B cell (primary cell): ENCODE data around the gene NUDT3. TPM values are rescaled to one million over a fixed set of nuclear protein-coding genes. Genes with fewer than 3 reads are reported as not detected.
A peak's percentile ranks its signal among the peaks of the same experiment; 100 is the strongest.

Experiments used
- ATAC-seq: fragments of 200-7000 bp; cut with Tn5 transposase; one replicate; pipeline ENCODE4 v1.10.0; 2021; ENCODE audit warnings: low read depth, mild to moderate bottlenecking, moderate number of reproducible peaks, moderate library complexity
- CTCF ChIA-PET: fragments of 350-600 bp; sonication (Branson Sonifier 250); formaldehyde crosslinking; loops from one replicate; lab custom pipeline; 2021; ENCODE audit warnings: antibody characterized with exemption, inconsistent platforms; lab: Charles Lee
- POLR2A ChIA-PET: fragments of 350-600 bp; sonication (Branson Sonifier 250); formaldehyde crosslinking; loops from one replicate; lab custom pipeline; 2021; ENCODE audit warnings: antibody characterized with exemption; lab: Charles Lee
- DNase-seq: peaks from one replicate; pipeline ENCODE4 v3.0.0; 2013
- H2AFZ ChIP-seq: 2 replicates; pipeline ENCODE4 v1.6.1; 2012; ENCODE audit warnings: mild to moderate bottlenecking, low read depth, low read length; ENCODE audit not compliant: insufficient read depth, poor library complexity, severe bottlenecking
- H3K27ac ChIP-seq, 2 donors: 1 replicate in 1 of 2; 2 replicates in 1 of 2; pipeline ENCODE4 v1.5.1; 2012 to 2013; ENCODE audit warnings: low read length in 2 of 2, mild to moderate bottlenecking in 2 of 2, moderate library complexity in 1 of 2
- H3K27me3 ChIP-seq, 4 experiments: fragments of 200-600 bp in 1 of 4; sonication (generic) in 1 of 4; replicated peaks in 1 of 4; 1 replicate in 2 of 4; 2 replicates in 2 of 4; pipeline versions ENCODE4 v1.6.1 to v1.7.0; 2013 to 2016; ENCODE audit warnings: low read length in 3 of 4, mild to moderate bottlenecking in 2 of 4, mixed read lengths in 1 of 4, moderate library complexity in 1 of 4; ENCODE audit not compliant: insufficient read depth in 4 of 4, control insufficient read depth in 3 of 4; ENCODE audit errors: control extremely low read depth in 1 of 4
- H3K36me3 ChIP-seq, 2 experiments: replicated peaks in 1 of 2; 1 replicate in 1 of 2; 2 replicates in 1 of 2; pipeline versions ENCODE4 v1.6.1 to v1.7.1; 2013; ENCODE audit warnings: low read length in 1 of 2; ENCODE audit not compliant: insufficient read depth in 2 of 2, control insufficient read depth in 1 of 2; ENCODE audit errors: control extremely low read depth in 1 of 2, extremely low read depth in 1 of 2
- H3K4me1 ChIP-seq, 2 donors: fragments of 200-600 bp in 1 of 2; sonication (generic) in 1 of 2; 1 replicate in 1 of 2; 2 replicates in 1 of 2; pipeline versions ENCODE4 v1.5.1 to v1.6.1; 2013 to 2017; ENCODE audit warnings: low read length in 2 of 2; ENCODE audit not compliant: control insufficient read depth in 2 of 2, insufficient read depth in 2 of 2
- H3K4me2 ChIP-seq: replicated peaks from 2 replicates; pipeline ENCODE3; 2012; ENCODE audit warnings: mild to moderate bottlenecking, low read depth, low read length; ENCODE audit not compliant: poor library complexity, severe bottlenecking
- H3K4me3 ChIP-seq, 5 experiments: fragments of 200-600 bp in 1 of 5; sonication (generic) in 1 of 5; 1 replicate in 3 of 5; 2 replicates in 2 of 5; pipeline versions ENCODE4 v1.5.1 to v1.7.0; 2011 to 2016; ENCODE audit warnings: low read length in 4 of 5, mild to moderate bottlenecking in 4 of 5, low read depth in 2 of 5, control low read depth in 1 of 5, moderate library complexity in 1 of 5; ENCODE audit not compliant: insufficient read depth in 1 of 5; ENCODE audit errors: control extremely low read depth in 1 of 5, extremely low read depth in 1 of 5
- H3K79me2 ChIP-seq: fragments of 200-600 bp; sonication (generic); one replicate; pipeline ENCODE4 v1.6.0; 2016; ENCODE audit warnings: low read length; ENCODE audit not compliant: control insufficient read depth, insufficient read depth
- H3K9ac ChIP-seq: fragments of 200-600 bp; sonication (generic); 2 replicates; pipeline ENCODE4 v1.6.1; 2017; ENCODE audit warnings: mild to moderate bottlenecking, low read length, moderate library complexity
- H3K9me3 ChIP-seq, 3 donors: one replicate each; pipeline versions ENCODE4 v1.6.1 to v1.7.1; 2013; ENCODE audit warnings: low read length in 2 of 3; ENCODE audit not compliant: control insufficient read depth in 2 of 3, insufficient read depth in 1 of 3; ENCODE audit errors: control extremely low read depth in 1 of 3
- H4K20me1 ChIP-seq: 2 replicates; pipeline ENCODE4 v1.6.0; 2012; ENCODE audit warnings: mild to moderate bottlenecking, low read length; ENCODE audit not compliant: insufficient read depth, control insufficient read depth, poor library complexity, severe bottlenecking
- H3K27ac Mint-ChIP-seq: one replicate; pipeline ENCODE4 v1.8.0; 2021; ENCODE audit warnings: mixed read lengths
- H3K27me3 Mint-ChIP-seq: one replicate; pipeline ENCODE4 v1.8.0; 2021; ENCODE audit warnings: mixed read lengths
- H3K4me1 Mint-ChIP-seq: one replicate; pipeline ENCODE4 v1.8.0; 2021; ENCODE audit warnings: mixed read lengths
- H3K4me3 Mint-ChIP-seq: one replicate; pipeline ENCODE4 v1.8.0; 2021; ENCODE audit warnings: mixed read lengths
- H3K9me3 Mint-ChIP-seq: one replicate; pipeline ENCODE4 v1.8.0; 2022; ENCODE audit warnings: mixed read lengths; ENCODE audit not compliant: insufficient read depth
- EZH2 ChIP-seq: IDR thresholded peaks from 2 replicates; pipeline ENCODE4 v1.6.1; 2012; ENCODE audit warnings: borderline replicate concordance, low read depth, mild to moderate bottlenecking, moderate library complexity, low read length; ENCODE audit not compliant: insufficient read depth, poor library complexity, severe bottlenecking
- WGBS: methylation state at CpG from one replicate; pipeline ENCODE4 v1.1.5; 2013; ENCODE audit warnings: missing lambda C conversion rate; ENCODE audit not compliant: insufficient coverage; 5-methylcytosine and 5-hydroxymethylcytosine counted together
- intact Hi-C: fragments of 100-400 bp; cut with micrococcal nuclease; formaldehyde crosslinking; loops from one replicate; pipeline ENCODE4 v1.10.0; 2022
- polyA plus RNA-seq: library from polyadenylated mRNA; depleted of rRNA; stranded (reverse); fragments of >200 nt; gene quantifications from 2 replicates; pipeline ENCODE4 v1.2.3, GENCODE V29; 2012
- total RNA-seq, 2 donors: library from RNA; stranded (reverse); fragments of 120-200 nt in 1 of 2; gene quantifications; 1 replicate in 1 of 2; 2 replicates in 1 of 2; pipeline versions ENCODE4 v1.2.3 to v1.2.4, GENCODE V29; 2013 to 2022
- TF ChIP-seq, protein P1 (sequence below): fragments of 200-600 bp; IDR thresholded peaks from one replicate; pipeline ENCODE4 v1.8.0; 2022; ENCODE audit warnings: antibody characterized with exemption, mild to moderate bottlenecking

The NUDT3 gene
- total and polyA plus RNA-seq, 2 donors (not counting 1 experiment from before 2014, with no cell fraction given): 18.2 to 37.4 TPM

DNA sequence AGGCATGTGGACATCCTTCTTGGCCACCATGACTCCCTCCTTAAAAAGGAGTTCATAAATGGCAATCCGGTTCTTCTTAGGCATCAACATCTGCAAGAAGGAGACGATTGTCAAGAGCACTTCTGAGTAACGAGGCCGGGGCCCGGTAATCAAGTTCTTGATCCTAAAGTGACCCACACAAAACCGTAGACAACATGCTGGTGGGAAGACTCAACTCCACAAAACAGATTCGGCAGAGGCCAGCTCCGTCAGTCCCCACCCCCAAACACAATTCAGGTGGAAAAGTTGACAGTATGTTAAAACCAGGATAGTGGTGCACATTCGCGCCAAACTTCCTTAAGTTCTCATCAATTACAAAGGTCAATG lies 32.6 kb upstream of the NUDT3 start:
- Mint-ChIP-seq H3K27me3 (no peaks in the 10 kb centered on the region), H3K4me1 (peaks cover 21% of the 10 kb centered on the region), H3K9me3 (no peaks in the 10 kb centered on the region), H3K27ac (peak overlapping the region; percentile 95), H3K4me3 (peak overlapping the region; percentile 86)
- H3K9me3 ChIP-seq: no peaks in the 10 kb centered on the region
- ChIA-PET CTCF (interaction anchor here (1.3 to 4.2 kb wide), 5 partner anchors 10 to 229 kb away, joined by 5 to 30 read pairs (median 11); partner anchors contain the start of gene SMIM29), POLR2A (interaction anchor here (0.6 to 1.8 kb wide), 3 partner anchors 10 to 242 kb away, joined by 4 to 7 read pairs (median 5); no protein-coding TSS in a partner anchor)
- peaks cover 31% of the 10 kb centered on the region for H4K20me1 ChIP-seq
- TF ChIP-seq EZH2: no peak
- TF ChIP-seq, protein P1, sequence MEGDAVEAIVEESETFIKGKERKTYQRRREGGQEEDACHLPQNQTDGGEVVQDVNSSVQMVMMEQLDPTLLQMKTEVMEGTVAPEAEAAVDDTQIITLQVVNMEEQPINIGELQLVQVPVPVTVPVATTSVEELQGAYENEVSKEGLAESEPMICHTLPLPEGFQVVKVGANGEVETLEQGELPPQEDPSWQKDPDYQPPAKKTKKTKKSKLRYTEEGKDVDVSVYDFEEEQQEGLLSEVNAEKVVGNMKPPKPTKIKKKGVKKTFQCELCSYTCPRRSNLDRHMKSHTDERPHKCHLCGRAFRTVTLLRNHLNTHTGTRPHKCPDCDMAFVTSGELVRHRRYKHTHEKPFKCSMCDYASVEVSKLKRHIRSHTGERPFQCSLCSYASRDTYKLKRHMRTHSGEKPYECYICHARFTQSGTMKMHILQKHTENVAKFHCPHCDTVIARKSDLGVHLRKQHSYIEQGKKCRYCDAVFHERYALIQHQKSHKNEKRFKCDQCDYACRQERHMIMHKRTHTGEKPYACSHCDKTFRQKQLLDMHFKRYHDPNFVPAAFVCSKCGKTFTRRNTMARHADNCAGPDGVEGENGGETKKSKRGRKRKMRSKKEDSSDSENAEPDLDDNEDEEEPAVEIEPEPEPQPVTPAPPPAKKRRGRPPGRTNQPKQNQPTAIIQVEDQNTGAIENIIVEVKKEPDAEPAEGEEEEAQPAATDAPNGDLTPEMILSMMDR: no peak
- DNase-seq (no peak), ATAC-seq (no peak)
- peak overlapping the region; percentile 76 for H3K4me2 ChIP-seq
- WGBS: 21% methylated on average over 5 of the region's 10 CpGs
- H3K4me1 ChIP-seq: peaks cover 10 to 23% of the 10 kb centered on the region in 2 donors
- H3K9ac ChIP-seq: peak overlapping the region; percentile 95
- H3K27ac ChIP-seq: peak overlapping the region; percentile 77 to 82
- peak overlapping the region; percentile 85 for H2AFZ ChIP-seq
- peaks cover 2 to 39% of the 10 kb centered on the region in 2 experiments for H3K36me3 ChIP-seq
- intact Hi-C loops: loop anchor here (2.0 kb wide), 1 partner anchor 32 kb away; the partner anchor contains the start of gene NUDT3
- H3K79me2 ChIP-seq: peaks cover 34% of the 10 kb centered on the region
- H3K4me3 ChIP-seq: peak overlapping the region; percentile 80 to 94 (median 90)
- no peaks in the 10 kb centered on the region for H3K27me3 ChIP-seq
